Pancreas (tissue), 10 donors: ENCODE data around the gene HOXC12. TPM values are rescaled to one million over a fixed set of nuclear protein-coding genes. Genes with fewer than 3 reads are reported as not detected.
A peak's percentile ranks its signal among the peaks of the same experiment; 100 is the strongest.

ENCODE experiments used
- ATAC-seq, 4 donors: fragments of 200-7000 bp; cut with Tn5 transposase; one replicate each; pipeline versions ENCODE4 v1.8.0 to v1.9.1; 2020; ENCODE audit warnings: mild to moderate bottlenecking in 4 of 4, moderate library complexity in 4 of 4
- DNase-seq, 6 donors: peaks; one replicate each; pipeline ENCODE4 v3.0.0-alpha.2; 2020
- FAIRE-seq: peaks from 2 replicates; lab custom pipeline; 2012; peaks lifted over from hg19 to GRCh38; lab: Jason Lieb, UNC
- H3K27ac ChIP-seq, 4 donors: fragments of 200-600 bp; sonication (generic); 1 replicate in 3 of 4; 2 replicates in 1 of 4; pipeline versions ENCODE4 v1.5.0 to v1.8.0; 2020
- H3K27me3 ChIP-seq, 4 donors: fragments of 200-600 bp; one replicate each; pipeline ENCODE4 v1.8.0; 2021
- H3K36me3 ChIP-seq, 3 donors: fragments of 200-600 bp; sonication (generic) in 1 of 3; one replicate each; pipeline versions ENCODE4 v1.5.0 to v1.8.0; 2020 to 2021
- H3K4me1 ChIP-seq, 3 donors: fragments of 200-600 bp; one replicate each; pipeline ENCODE4 v1.8.0; 2021
- H3K4me3 ChIP-seq, 4 donors: fragments of 200-600 bp; sonication (generic) in 2 of 4; one replicate each; pipeline versions ENCODE4 v1.5.0 to v1.8.0; 2020 to 2021
- H3K9me3 ChIP-seq, 4 donors: fragments of 200-600 bp; one replicate each; pipeline ENCODE4 v1.8.0; 2021
- WGBS, 2 donors: extraction: QIAGEN DNeasy Blood & Tissue Kit; methylation state at CpG; one replicate each; pipeline ENCODE4 v1.1.7; 2013; 5-methylcytosine and 5-hydroxymethylcytosine counted together
- intact Hi-C, 3 donors: fragments of 100-400 bp; cut with DNase I; formaldehyde crosslinking; loops; one replicate each; pipeline versions ENCODE4 v1.11.1 to v1.14.2; 2022
- polyA plus RNA-seq, 2 donors: library from polyadenylated mRNA; stranded (reverse); fragments of 200-250 nt; gene quantifications; one replicate each; pipeline ENCODE4 v1.2.3, GENCODE V29; 2013
- total RNA-seq, 6 donors: library from RNA; stranded (reverse); fragmentation: NEBNext Ultra II Directional in 4 of 6; extraction: Animal tissue kit (Norgen Biotek cat#: 25700) in 4 of 6; gene quantifications; one replicate each; pipeline versions ENCODE4 v1.2.1 to v1.2.4, GENCODE V29; 2021 to 2023
- TF ChIP-seq, protein P1 (sequence below), 4 donors: fragments of 200-600 bp; sonication (generic) in 3 of 4; IDR thresholded peaks; one replicate each; pipeline versions ENCODE4 v1.5.0 to v1.8.0; 2021; ENCODE audit warnings: antibody characterized with exemption in 4 of 4
- donor health status: healthy with polysubstance abuse.
- donor health status: DM: no; HTN: no; CAD: no; lungs with moderate emphysema.
- donor health status: DM: no; HTN: no; CAD: no.
- donor health status: control.
- donor health status: control.
- donor health status: Bipolar disorder and iron deficiency.
- donor health status: DM: yes; HTN: yes; CAD: no.
- donor health status: DM: no; HTN: no; CAD: no.
- donor health status: DM: no; HTN: no; CAD: no.
- donor health status: DM: yes; HTN: yes; CAD: no.

The HOXC12 gene
- total and polyA plus RNA-seq, 8 donors: not detected

DNA sequence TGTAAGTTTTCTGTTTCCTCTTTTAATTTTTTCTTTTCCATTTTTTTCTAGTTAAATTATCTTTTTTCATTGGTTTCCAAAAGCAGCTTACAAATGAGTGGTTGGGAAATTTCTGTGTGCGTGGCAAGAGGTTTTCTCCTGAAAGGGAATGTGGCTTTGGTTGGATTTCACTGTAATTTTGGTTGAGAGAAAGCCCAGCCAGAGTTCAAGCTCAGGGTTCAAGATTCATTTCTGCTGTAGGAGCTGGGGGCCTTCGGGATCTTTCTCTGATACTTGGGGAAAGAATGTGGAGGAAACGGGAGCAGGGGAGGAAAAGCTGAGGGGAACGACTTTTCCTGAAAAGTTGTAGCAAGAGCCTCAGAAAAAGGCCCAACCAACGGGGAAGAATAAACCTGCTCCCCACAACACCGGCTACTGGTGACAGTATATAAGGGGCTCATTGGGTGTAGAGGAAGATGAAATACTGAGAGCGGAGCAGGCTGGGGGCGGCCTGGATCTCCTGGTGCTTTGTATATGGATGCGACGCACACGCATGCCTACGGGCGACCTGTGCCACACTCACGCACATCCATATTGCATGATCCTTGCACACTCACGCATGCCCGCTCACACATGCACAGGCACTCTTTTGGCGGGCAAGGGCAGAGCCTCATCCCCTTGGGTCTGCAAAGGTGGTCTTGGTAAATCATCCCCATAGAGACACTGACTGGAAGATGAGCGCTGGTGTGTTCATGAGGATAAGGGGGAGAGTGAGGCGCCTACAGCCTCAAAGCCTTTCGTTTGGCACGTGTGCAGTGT lies 32.2 kb downstream of the HOXC12 start:
- intact Hi-C loops: no loop called here
- H3K9me3 ChIP-seq: no peaks in the 10 kb centered on the region
- TF ChIP-seq, protein P1, sequence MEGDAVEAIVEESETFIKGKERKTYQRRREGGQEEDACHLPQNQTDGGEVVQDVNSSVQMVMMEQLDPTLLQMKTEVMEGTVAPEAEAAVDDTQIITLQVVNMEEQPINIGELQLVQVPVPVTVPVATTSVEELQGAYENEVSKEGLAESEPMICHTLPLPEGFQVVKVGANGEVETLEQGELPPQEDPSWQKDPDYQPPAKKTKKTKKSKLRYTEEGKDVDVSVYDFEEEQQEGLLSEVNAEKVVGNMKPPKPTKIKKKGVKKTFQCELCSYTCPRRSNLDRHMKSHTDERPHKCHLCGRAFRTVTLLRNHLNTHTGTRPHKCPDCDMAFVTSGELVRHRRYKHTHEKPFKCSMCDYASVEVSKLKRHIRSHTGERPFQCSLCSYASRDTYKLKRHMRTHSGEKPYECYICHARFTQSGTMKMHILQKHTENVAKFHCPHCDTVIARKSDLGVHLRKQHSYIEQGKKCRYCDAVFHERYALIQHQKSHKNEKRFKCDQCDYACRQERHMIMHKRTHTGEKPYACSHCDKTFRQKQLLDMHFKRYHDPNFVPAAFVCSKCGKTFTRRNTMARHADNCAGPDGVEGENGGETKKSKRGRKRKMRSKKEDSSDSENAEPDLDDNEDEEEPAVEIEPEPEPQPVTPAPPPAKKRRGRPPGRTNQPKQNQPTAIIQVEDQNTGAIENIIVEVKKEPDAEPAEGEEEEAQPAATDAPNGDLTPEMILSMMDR (IDR thresholded peaks at IDR 0.05): no peak
- no peak overlapping the region for H3K4me3 ChIP-seq
- H3K27ac ChIP-seq: no peak overlapping the region
- H3K27me3 ChIP-seq: peaks cover 0 to 91% (median 27%) of the 10 kb centered on the region in 4 donors
- DNase-seq (peak in 1 of 6 donors; percentile 30), FAIRE-seq (no peak), ATAC-seq (no peak)
- peaks cover 0 to 19% (median 12%) of the 10 kb centered on the region in 3 donors for H3K4me1 ChIP-seq
- whole genome bisulfite sequencing, 2 donors: 20 to 25% methylated on average over 21 of the region's 21 CpGs
- no peaks in the 10 kb centered on the region for H3K36me3 ChIP-seq

DNA sequence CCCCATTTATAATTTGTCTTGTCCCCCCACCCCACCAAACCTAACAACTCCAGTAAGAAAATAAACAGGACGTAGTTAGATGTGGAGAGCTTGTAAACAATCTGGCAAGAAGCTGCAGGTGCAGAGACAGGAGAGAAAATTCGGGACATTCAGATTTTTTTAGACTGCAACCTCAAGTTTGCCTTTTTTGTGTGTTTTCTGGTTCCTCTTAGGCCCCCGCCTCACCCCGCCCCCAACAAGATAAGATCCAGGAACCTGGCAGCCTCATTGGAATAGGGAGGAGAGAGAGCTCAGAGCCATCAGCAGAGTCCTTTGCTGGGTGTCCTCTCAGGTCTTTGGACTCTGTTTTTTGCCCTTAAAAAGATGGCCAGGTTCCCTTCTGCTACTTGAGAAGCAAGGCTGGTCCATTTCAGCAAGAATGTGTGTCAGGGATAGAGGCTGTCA lies 33.1 kb downstream of the HOXC12 start:
- FAIRE-seq (no peak), DNase-seq (no peak), ATAC-seq (no peak)
- no peaks in the 10 kb centered on the region for H3K9me3 ChIP-seq
- 5 to 19% methylated on average over 4 of the region's 4 CpGs for WGBS, 2 donors
- intact Hi-C loops: no loop called here
- H3K4me1 ChIP-seq: peaks cover 0 to 19% (median 12%) of the 10 kb centered on the region in 3 donors
- no peak overlapping the region for H3K4me3 ChIP-seq
- no peaks in the 10 kb centered on the region for H3K36me3 ChIP-seq
- TF ChIP-seq, protein P1 (IDR thresholded peaks at IDR 0.05): no peak
- H3K27me3 ChIP-seq: peaks cover 0 to 88% (median 23%) of the 10 kb centered on the region in 4 donors
- H3K27ac ChIP-seq: no peak overlapping the region

DNA sequence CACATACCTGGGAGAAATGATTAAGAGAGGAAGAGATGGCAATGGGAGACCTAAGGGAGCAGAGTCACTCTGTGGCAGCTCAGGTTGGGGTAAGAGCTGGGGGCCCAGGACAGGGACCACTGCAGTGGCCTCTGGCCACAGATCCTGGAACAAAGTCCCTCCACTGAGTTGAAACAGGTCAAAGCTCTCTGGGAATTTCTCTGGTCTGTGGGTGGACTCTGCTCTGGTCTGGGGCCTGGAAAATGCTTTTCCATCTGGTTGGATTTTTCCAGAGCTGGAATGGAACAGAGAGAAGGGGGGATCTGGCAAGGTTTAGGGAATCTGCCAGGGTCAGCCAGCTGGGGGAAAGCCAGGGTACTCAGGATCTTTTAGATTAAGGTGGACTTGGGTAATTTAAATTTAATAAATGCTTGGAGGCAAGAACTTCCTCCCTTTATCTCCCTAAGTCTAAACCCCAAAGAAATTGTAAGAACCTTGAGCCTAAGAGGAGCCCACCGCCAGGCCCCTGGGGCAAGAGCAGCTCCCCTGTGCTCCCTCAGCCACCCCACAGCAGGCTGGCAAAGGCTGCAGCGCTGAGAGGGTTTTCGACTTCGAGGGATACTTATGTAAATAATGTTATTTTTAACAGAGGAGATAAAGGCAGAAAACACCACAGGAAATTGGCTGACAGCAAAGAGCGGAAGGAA lies 34.0 kb downstream of the HOXC12 start:
- Histone ChIP-seq H3K27me3 (peaks cover 0 to 88% (median 19%) of the 10 kb centered on the region in 4 donors), H3K9me3 (no peaks in the 10 kb centered on the region), H3K27ac (no peak overlapping the region), H3K4me3 (no peak overlapping the region), H3K36me3 (no peaks in the 10 kb centered on the region), H3K4me1 (peaks cover 0 to 19% (median 12%) of the 10 kb centered on the region in 3 donors)
- ATAC-seq (no peak), DNase-seq (no peak), FAIRE-seq (no peak)
- intact Hi-C loops: no loop called here
- WGBS, 2 donors: 11 to 13% methylated on average over 5 of the region's 5 CpGs
- TF ChIP-seq, protein P1 (IDR thresholded peaks at IDR 0.05): no peak

DNA sequence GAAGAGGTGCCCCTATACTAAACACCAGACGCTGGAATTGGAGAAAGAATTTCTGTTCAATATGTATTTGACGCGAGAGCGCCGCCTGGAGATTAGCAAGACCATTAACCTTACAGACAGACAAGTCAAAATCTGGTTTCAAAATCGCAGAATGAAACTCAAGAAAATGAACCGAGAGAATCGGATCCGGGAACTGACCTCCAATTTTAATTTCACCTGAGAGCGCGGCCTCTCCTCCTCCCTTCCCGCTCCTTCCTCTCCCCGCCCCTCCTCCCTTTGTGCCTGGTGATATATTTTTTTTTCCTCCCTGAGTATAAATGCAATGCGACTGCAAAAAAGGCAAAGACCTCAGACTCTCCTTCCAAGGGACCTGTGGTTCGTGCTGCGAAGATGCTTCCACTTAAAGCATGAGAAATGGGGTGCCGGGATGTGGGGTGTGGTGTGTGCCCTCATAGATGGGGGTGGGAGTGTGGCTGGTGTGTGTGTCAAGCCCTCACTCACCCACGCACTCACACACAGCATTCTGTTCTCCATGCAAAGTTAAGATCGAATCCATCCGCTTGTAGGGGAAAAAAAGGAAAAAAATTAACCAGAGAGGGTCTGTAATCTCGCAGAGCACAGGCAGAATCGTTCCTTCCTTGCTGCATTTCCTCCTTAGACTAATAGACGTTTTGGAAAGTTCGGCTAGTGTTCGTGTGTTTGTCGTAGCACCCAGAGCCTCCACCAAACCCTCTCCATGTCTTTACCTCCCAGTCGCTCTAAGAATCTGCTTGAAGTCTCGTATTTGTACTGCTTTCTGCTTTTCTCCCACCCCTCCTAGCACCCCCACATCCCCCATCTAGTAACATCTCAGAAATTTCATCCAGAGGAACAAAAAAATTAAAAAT lies 34.8 kb downstream of the HOXC12 start:
- peaks cover 3 to 89% (median 16%) of the 10 kb centered on the region in 4 donors for H3K27me3 ChIP-seq
- H3K9me3 ChIP-seq: no peaks in the 10 kb centered on the region
- FAIRE-seq: no peak
- 5 to 6% methylated on average over 28 of the region's 28 CpGs for WGBS, 2 donors
- no peak for DNase-seq
- H3K4me3 ChIP-seq: no peak overlapping the region
- no peak overlapping the region for H3K27ac ChIP-seq
- no peaks in the 10 kb centered on the region for H3K36me3 ChIP-seq
- H3K4me1 ChIP-seq: peaks cover 0 to 23% (median 16%) of the 10 kb centered on the region in 3 donors
- intact Hi-C loops: no loop called here
- ATAC-seq: no peak
- TF ChIP-seq, protein P1 (IDR thresholded peaks at IDR 0.05): no peak
